ENCODE results near the gene PHACTR1.

The PHACTR1 gene

GRCh38 chr6:13289789-13290318 is 573.3 kb downstream of the PHACTR1 start:
- peak; percentile 40 for DNase-seq (ENCODE audit: low read depth)

- peak; percentile 41 for DNase-seq (ENCODE audit: low read depth)
Observed at GRCh38 chr6:13290335-13290734, 573.8 kb downstream of the PHACTR1 start.

DNA sequence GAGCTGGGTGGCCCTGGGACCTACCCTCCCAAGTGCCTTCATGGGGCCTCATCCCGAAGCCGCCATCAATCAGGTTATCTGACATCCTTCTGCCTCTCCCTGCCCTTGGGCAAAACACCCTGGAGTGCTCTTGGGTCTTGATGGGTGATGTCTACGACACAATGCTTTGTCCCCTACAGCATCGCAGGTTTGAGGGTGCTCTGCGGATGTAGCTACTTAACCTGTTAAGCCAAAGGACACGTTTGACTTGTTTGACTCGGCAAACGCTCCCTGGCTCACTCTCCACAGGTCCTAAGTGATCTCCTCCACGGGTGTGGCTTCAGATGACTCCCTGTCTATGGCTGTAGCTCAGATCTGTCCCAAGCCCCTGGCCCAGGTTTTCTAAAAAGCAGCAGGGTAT is 576.2 kb downstream of the PHACTR1 start:
- no peak for DNase-seq (ENCODE audit: low read depth)

- peak; percentile 26 for DNase-seq (ENCODE audit: low read depth)
Observed at GRCh38 chr6:13294499-13295069, 578.0 kb downstream of the PHACTR1 start.

DNA sequence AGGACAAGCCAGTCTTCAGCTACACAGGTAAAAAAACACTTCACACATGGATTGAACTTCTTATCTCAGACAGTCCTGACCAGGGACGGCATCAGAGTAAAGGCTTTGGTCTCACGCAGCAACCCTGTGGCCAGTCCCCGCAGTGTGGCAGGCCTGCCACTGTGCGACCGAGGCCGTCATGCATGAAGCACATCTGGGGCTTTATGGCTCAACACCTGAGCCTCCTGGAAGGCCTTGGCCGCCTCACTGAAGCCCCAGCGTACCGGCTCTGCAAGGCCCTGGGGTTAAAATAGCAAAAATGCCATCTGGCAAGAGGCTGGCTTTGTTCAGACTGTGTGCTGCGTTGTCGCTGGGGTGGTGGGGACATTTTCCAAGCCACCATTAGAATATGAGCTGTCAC is 579.0 kb downstream of the PHACTR1 start:
- no peak for DNase-seq (ENCODE audit: low read depth)

GRCh38 chr6:13296536-13296997 is 580.0 kb downstream of the PHACTR1 start:
- no peak for DNase-seq (ENCODE audit: low read depth)

DNA sequence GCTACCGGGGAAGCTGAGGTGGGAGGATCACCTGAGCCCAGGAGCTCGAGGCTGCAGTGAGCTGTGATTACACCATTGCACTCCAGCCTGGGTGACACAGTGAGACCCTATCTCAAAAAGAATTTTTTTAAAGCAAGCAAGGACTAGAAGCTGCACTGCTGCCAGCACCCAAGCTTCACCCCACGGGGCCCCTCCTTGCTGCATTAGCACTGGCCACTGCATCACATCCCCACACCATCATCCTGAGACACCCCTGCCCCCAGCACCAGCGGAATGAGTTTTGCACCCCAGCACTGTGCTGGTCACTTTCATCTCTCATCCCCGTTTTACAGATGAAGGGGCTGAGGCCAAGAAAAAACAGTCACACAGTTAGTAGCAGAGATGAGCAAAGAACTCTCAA is 580.8 kb downstream of the PHACTR1 start:
- DNase-seq (ENCODE audit: low read depth) = no peak

- DNase-seq (ENCODE audit: low read depth) = no peak
Observed at GRCh38 chr6:13298446-13298845, 581.9 kb downstream of the PHACTR1 start.

DNA sequence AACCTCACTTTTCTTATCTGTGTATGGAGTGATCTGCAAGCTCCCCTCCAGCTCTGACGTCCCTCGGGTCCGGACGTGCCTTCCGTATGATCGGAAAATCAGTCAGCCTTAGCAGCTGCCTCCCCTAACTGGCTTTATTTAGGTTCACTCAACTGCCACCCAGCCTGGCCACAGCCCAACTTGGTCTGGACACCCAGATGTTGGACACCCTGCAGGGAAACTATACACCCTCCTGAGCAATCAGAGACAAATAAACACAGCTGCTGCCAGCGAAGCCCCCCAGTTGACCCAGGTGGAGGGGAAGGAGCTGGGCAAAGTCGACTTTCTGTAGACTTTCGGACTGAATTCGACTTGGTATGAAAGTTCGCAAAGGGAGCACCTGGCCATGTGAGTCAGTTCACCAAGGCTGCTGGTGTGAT is 582.8 kb downstream of the PHACTR1 start:
- DNase-seq (ENCODE audit: low read depth) = no peak

- DNase-seq (ENCODE audit: low read depth) = no peak
Observed at GRCh38 chr6:13299918-13300317, 583.4 kb downstream of the PHACTR1 start.

DNA sequence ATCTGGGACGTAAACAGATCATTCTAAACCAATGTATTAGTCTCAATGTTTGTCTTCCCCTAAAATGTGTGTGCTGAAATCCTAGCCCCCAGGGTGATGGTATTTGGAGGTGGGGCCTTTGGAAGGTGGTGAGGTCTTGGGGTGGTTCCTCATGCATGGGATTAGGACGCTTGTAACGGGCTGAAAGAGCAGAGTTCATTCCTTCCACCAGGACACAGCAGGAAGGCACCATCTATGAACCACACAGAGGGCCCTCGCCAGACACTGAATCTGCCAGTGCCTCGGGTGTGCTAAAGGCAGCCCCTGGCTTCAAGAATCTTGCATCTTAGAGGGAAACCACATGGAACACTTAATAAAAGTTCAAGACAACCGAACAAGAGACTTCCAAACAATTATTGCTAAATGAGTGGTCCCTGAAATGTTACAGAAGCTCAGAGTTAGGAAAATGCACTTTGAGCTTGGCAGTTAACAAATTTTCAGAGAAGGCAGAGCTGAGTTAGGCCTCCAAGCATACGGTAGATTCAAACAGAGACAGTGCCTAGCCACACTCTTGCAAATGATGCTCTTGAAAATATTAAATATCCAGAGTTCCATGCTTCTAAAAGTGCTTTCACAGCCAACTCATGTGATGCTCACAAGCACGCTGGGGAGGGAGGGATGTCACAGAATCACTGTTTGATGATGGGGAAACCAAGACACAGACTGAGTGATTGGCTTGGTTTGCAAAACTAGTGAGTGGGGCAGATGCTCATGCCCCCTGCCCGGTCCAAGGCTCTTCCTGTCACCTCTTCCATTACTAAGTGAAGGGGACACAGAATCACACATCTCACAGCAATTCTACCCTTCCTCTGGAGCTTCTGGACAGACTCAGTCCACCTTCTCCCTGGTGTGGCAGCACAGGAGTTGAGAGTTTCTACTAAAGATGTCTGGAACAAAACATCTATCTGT is 584.4 kb downstream of the PHACTR1 start:
- no peak for DNase-seq (ENCODE audit: low read depth)

- DNase-seq (ENCODE audit: low read depth) = no peak
Observed at GRCh38 chr6:13302291-13302690, 585.7 kb downstream of the PHACTR1 start.

- DNase-seq (ENCODE audit: low read depth) = peak; percentile 98
Observed at GRCh38 chr6:13302751-13303667, 586.4 kb downstream of the PHACTR1 start.

DNA sequence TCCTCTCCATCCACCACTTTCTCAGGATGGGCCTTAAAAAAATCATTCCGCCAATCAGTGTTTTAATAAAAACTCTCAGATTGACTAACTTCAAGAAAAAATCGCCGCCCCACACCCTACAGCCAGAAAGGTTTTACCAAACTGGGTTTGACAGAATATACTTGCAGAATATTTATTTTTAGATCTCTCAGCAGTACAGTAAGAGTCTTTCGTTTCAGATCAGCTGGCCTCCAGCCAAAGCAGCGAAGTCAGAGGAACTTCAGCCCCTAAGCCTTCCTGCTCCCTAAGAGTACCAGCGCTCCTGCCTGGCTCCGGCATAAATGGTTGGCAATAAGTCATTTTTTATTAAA is 587.1 kb downstream of the PHACTR1 start:
- DNase-seq (ENCODE audit: low read depth) = peak; percentile 75

- peak; percentile 11 for DNase-seq (ENCODE audit: low read depth)
Observed at GRCh38 chr6:13304101-13304500, 587.5 kb downstream of the PHACTR1 start.

GRCh38 chr6:13304580-13305260 is 588.2 kb downstream of the PHACTR1 start:
- no peak for DNase-seq (ENCODE audit: low read depth)

DNA sequence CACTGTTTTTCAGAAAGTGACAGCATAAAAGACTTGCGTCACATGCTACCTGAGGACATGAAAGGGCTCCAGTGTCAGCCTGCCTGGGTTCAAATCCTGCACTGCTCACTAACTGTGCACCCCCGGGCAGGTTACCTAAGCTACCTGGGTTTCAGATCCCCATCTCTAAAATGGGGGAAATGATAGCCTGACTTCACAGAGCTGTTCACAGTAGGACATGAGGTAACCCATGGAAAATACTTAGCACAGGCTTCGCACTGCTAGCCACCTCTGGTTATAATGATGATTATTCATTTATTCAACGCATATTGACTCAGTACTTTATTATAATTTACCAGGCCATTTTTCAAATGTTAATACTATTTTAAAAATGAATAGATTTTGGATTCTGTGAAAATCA is 588.7 kb downstream of the PHACTR1 start:
- DNase-seq (ENCODE audit: low read depth) = no peak

DNA sequence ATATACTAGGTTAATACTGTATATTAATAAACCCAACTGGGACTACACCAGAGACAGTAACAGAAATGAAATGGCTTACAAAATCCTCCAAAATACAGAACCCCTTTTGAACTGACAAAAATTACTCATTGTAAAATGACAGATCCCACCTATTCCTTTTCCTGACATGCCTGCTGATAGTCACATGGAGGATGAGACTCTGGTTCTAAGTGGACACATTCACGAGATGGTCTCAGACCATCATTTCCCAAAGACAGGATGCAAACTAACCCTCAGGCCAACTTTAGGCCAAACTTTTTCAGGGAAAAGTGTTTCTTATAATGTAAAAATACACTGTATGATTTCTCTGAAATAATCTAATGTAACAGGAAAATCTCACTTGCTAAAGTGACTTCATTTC is 589.2 kb downstream of the PHACTR1 start:
- DNase-seq (ENCODE audit: low read depth) = no peak

DNA sequence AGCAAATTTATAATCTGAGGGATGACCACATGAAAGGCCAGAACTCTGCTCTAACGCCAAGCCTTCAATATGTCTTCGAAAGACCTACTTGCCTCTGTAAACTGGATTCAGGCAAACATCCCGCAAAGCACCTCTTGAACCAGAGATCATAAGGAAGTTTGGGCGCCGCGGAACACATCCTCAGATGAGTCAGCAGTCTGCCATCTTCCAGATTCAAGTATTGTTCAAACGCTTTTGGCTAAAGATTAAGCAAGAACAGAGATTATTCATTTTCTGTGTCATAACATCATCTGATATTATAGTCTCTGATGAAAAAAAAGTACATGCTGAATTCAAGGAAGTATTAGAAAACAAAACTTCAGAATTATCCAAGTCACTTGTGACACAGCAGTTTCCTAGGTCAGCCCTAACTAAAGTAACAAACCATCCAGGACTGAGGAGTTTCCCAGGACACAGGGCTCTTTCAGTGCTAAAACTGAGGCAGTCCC is 591.0 kb downstream of the PHACTR1 start:
- peak; percentile 92 for DNase-seq (ENCODE audit: low read depth)

DNA sequence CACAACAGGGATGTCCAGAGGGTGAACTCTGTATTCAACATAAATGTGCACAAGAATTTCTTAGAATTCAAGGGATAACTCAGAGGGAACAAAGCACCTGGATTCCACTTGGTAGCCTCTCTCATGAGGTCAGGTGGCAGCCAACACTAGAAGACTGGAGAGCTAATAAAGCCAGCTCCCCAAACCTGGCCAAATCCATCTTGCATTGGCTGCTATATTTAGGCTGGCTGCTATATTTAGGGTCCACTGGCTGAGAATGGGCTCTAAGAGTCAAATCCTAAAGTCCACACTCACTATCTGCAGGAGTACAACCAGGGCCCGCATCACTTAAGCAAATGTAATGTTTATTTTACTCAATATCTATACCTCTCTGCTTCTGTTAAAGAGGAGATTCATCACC is 591.8 kb downstream of the PHACTR1 start:
- DNase-seq (ENCODE audit: low read depth) = no peak

GRCh38 chr6:13311155-13311554 is 594.6 kb downstream of the PHACTR1 start:
- no peak for DNase-seq (ENCODE audit: low read depth)

Data from amniotic epithelial cell (primary cell).